NCI-H510A treated with DMSO at 0.1 percent for 48 hours (cell line): ENCODE measurements around the gene TNFSF4.
"Not testable (repeated sequence)": the region's sequence is repeated elsewhere in the genome, so short reads cannot be mapped to it uniquely, and the experiment has no call there.

Experiments used
- DNase-seq: peaks from one replicate; lab custom pipeline; 2025; lab: John Stamatoyannopoulos, UW

The TNFSF4 gene

GRCh38 chr1:173164178-173164577 lies 43.0 kb downstream of the TNFSF4 start:
- no peak for DNase-seq

DNA sequence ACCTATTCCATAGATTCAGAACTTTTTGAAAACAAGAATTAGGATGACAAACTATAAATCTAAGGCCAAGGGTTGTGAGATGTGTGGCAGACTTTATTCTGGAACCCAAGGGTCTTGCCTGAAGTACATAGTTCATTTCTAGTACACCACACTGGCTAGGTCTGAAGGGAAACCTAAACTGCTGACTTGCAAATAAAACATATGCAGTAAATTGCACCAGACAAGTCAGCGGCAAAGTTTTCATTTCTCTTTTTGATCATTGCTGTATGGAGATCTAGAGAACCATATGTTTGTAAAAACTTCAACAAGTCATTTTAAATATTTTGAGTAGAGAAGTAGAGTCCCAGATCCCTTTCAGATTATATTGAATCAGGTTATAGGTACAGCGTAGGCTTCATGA lies 43.9 kb downstream of the TNFSF4 start:
- DNase-seq, result no peak

GRCh38 chr1:173162601-173163000 lies 44.5 kb downstream of the TNFSF4 start:
- no peak for DNase-seq

GRCh38 chr1:173161510-173162221 lies 45.5 kb downstream of the TNFSF4 start:
- no peak for DNase-seq

DNA sequence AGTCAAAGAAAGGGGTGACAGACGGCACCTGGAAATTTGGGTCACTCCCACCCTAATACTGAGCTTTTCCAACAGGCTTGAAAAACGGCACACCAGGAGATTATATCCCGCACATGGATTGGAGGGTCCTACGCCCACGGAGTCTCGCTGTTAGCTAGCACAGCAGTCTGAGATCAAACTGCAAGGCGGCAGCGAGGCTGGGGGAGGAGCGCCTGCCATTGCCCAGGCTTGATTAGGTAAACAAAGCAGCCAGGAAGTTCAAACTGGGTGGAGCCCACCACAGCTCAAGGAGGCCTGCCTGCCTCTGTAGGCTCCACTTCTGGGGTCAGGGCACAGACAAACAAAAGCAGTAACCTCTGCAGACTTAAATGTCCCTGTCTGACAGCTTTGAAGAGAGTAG lies 53.2 kb downstream of the TNFSF4 start:
- DNase-seq, result not testable (repeated sequence)

- DNase-seq, result no peak
These were observed 53.6 kb downstream of the TNFSF4 start for GRCh38 chr1:173153503-173153902.

DNA sequence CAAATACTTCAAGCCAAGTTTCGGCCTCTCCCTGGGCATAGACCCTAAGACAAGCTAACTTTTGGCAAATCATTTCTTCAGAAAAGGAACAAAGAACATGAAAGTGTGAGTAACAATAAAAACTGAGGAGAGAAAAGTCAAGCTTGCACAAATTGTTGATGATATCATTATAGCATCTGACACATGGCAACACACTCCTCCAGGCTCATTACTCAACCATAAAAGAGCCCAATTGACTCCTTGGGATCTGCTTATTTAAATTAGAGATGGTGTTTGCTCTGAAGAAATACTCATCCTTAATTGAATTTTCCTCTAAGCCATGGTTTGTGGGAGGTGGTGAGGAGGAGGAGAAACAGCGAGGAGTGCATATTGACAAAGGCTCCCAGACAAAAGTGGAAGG lies 54.5 kb downstream of the TNFSF4 start:
- no peak for DNase-seq

- no peak for DNase-seq
These were observed 56.3 kb downstream of the TNFSF4 start for GRCh38 chr1:173150795-173151194.

GRCh38 chr1:173149887-173150286 lies 57.2 kb downstream of the TNFSF4 start:
- DNase-seq, result no peak

DNA sequence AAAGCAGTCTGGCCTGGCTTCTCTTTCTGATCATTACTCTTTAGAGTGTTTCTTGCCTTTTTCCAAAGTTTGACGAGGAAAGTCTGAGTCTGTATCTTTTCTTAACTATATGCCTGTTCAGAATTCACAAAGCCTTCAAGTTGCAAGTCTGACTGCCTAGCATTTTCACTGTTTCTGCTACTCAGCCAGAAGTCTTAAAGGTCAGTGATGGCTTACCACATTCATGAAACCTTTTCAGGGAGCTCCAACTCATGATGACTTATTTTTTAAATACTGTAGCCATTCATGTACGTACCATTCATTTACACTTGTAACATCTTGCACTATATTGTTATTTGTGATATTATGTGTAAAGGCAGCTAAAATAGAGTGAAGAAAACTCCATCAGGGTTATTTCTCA lies 58.2 kb downstream of the TNFSF4 start:
- no peak for DNase-seq

- no peak for DNase-seq
These were observed 58.6 kb downstream of the TNFSF4 start for GRCh38 chr1:173148545-173148944.

DNA sequence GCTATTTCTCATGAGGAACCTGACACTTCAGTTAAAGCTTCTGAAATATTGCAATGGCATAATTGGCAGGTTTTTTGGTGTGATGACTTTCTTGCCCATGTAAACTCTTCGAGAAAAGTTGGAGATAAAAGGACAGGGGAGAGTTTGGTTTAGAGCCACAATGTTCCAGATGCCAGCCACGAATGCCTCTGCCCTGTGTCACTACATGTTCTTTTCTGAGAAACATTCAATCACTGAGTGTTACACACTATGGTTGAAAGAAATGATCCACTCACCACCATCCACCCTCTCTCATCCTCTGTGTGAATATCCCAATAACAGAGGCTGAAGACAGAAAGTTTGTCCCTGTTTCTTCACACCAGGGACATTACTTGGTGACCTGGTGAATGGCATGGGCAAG lies 66.4 kb downstream of the TNFSF4 start:
- DNase-seq, result no peak

- no peak for DNase-seq
These were observed 67.4 kb downstream of the TNFSF4 start for GRCh38 chr1:173139706-173140105.

- no peak for DNase-seq
These were observed 69.9 kb downstream of the TNFSF4 start for GRCh38 chr1:173137107-173137706.

- DNase-seq, result no peak
These were observed 72.3 kb downstream of the TNFSF4 start for GRCh38 chr1:173134800-173135199.

- no peak for DNase-seq
These were observed 73.1 kb downstream of the TNFSF4 start for GRCh38 chr1:173134029-173134428.
